BE2C (cell line): Measurements from ENCODE around the gene ZNF555.

Experiments used
- DNase-seq: peaks from one replicate; pipeline ENCODE4 v3.0.0-alpha.2; 2020
- H3K27me3 ChIP-seq: fragments of 250-450 bp; sonication (Bioruptor Pico); 2 replicates; pipeline ENCODE4 v1.5.1; 2020; ENCODE audit warnings: mild to moderate bottlenecking
- H3K36me3 ChIP-seq: fragments of 250-450 bp; sonication (Bioruptor Pico); 2 replicates; pipeline ENCODE4 v1.5.1; 2020; ENCODE audit warnings: mild to moderate bottlenecking
- H3K4me1 ChIP-seq: fragments of 250-450 bp; sonication (Bioruptor Pico); 2 replicates; pipeline ENCODE4 v1.5.1; 2020
- H3K4me3 ChIP-seq: 2 replicates; pipeline ENCODE4 v1.5.1; 2011; ENCODE audit warnings: low read depth, low read length
- H3K9me3 ChIP-seq: fragments of 250-450 bp; sonication (Bioruptor Pico); 2 replicates; pipeline ENCODE4 v1.5.1; 2020
- CTCF ChIP-seq: IDR thresholded peaks from 2 replicates; pipeline ENCODE4 v1.5.1; 2012; ENCODE audit warnings: mild to moderate bottlenecking, low read depth, low read length

The ZNF555 gene

GRCh38 chr19:2850256-2850925 is 9.1 kb downstream of the ZNF555 start:
- H3K27me3 ChIP-seq = no peaks in the 10 kb centered on the region
- peaks cover 36% of the 10 kb centered on the region for H3K36me3 ChIP-seq
- TF ChIP-seq CTCF = no peak
- no peak for DNase-seq
- peaks cover 6% of the 10 kb centered on the region; the same call in 1 of the 2 replicates for H3K9me3 ChIP-seq
- H3K4me1 ChIP-seq = no peaks in the 10 kb centered on the region
- H3K4me3 ChIP-seq = no peak overlapping the region

- Histone ChIP-seq H3K4me3 (no peak overlapping the region), H3K36me3 (peaks cover 36% of the 10 kb centered on the region), H3K9me3 (peaks cover 6% of the 10 kb centered on the region; the same call in 1 of the 2 replicates), H3K27me3 (no peaks in the 10 kb centered on the region), H3K4me1 (no peaks in the 10 kb centered on the region)
- TF ChIP-seq CTCF = no peak
- no peak for DNase-seq
Observed at GRCh38 chr19:2852598-2852997, 11.3 kb downstream of the ZNF555 start.

GRCh38 chr19:2853015-2853606 is 11.8 kb downstream of the ZNF555 start:
- no peak for DNase-seq
- Histone ChIP-seq H3K4me3 (no peak overlapping the region), H3K27me3 (no peaks in the 10 kb centered on the region), H3K36me3 (peaks cover 36% of the 10 kb centered on the region), H3K4me1 (no peaks in the 10 kb centered on the region), H3K9me3 (peaks cover 6% of the 10 kb centered on the region; the same call in 1 of the 2 replicates)
- TF ChIP-seq CTCF = no peak

- Histone ChIP-seq H3K36me3 (peaks cover 36% of the 10 kb centered on the region), H3K4me1 (no peaks in the 10 kb centered on the region), H3K4me3 (no peak overlapping the region), H3K9me3 (peaks cover 2% of the 10 kb centered on the region; the same call in 1 of the 2 replicates), H3K27me3 (no peaks in the 10 kb centered on the region)
- DNase-seq = no peak
- TF ChIP-seq CTCF = no peak
Observed at GRCh38 chr19:2854849-2855248, 13.6 kb downstream of the ZNF555 start.

- no peak for TF ChIP-seq CTCF
- H3K4me3 ChIP-seq = no peak overlapping the region
- peaks cover 2% of the 10 kb centered on the region; the same call in 1 of the 2 replicates for H3K9me3 ChIP-seq
- no peaks in the 10 kb centered on the region for H3K27me3 ChIP-seq
- no peaks in the 10 kb centered on the region for H3K4me1 ChIP-seq
- H3K36me3 ChIP-seq = peaks cover 28% of the 10 kb centered on the region
- DNase-seq = no peak
Observed at GRCh38 chr19:2856457-2857050, 15.3 kb downstream of the ZNF555 start.

GRCh38 chr19:2858864-2859263 is 17.6 kb downstream of the ZNF555 start:
- Histone ChIP-seq H3K9me3 (no peaks in the 10 kb centered on the region), H3K36me3 (peaks cover 5% of the 10 kb centered on the region), H3K4me3 (no peak overlapping the region), H3K4me1 (no peaks in the 10 kb centered on the region), H3K27me3 (no peaks in the 10 kb centered on the region)
- no peak for TF ChIP-seq CTCF
- no peak for DNase-seq
